ENCODE data around the gene CCT6B.
"Not testable (repeated sequence)": the region's sequence is repeated elsewhere in the genome, so short reads cannot be mapped to it uniquely, and the experiment has no call there.

Gene CCT6B

GRCh38 chr17:35001549-35001948, 40.3 kb upstream of the CCT6B start:
- Histone ChIP-seq H3K4me3 (ENCODE audit: low read length, poor library complexity, severe bottlenecking) (no peak overlapping the region), H3K36me3 (ENCODE audit: insufficient read depth, low read length) (peaks cover 70% of the 10 kb centered on the region; the same call in 1 of the 2 replicates), H3K79me2 (ENCODE audit: insufficient read depth, low read length) (no peaks in the 10 kb centered on the region), H3K9ac (ENCODE audit: low read depth, low read length, poor library complexity, severe bottlenecking) (no peak overlapping the region), H3K9me3 (ENCODE audit: insufficient read depth, low read depth, low read length) (no peaks in the 10 kb centered on the region), H3K4me2 (ENCODE audit: low read depth, low read length, poor library complexity, severe bottlenecking) (no peak overlapping the region), H3K9me2 (replicated peaks; ENCODE audit: low read depth, low read length) (no peaks in the 10 kb centered on the region), H3K27me3 (ENCODE audit: insufficient read depth, low read length, poor library complexity, severe bottlenecking) (no peaks in the 10 kb centered on the region), H3K4me1 (ENCODE audit: insufficient read depth, low read length, poor library complexity, severe bottlenecking) (no peaks in the 10 kb centered on the region), H3F3A (ENCODE audit: low read depth) (no peaks in the 10 kb centered on the region), H4K20me1 (ENCODE audit: insufficient read depth, low read length, poor library complexity, severe bottlenecking) (no peaks in the 10 kb centered on the region), H2AFZ (ENCODE audit: low read length) (no peak overlapping the region)
- TF ChIP-seq EZH2phosphoT487 (IDR thresholded peaks at IDR 0.05; ENCODE audit: borderline replicate concordance) (no peak), CTCF (conservative IDR thresholded peaks at IDR 0.05; ENCODE audit: low read length) (no peak)

GRCh38 chr17:35000965-35001364, 39.7 kb upstream of the CCT6B start:
- H3F3A ChIP-seq (ENCODE audit: low read depth); H3K27me3 ChIP-seq (ENCODE audit: insufficient read depth, low read length, poor library complexity, severe bottlenecking); H3K4me3 ChIP-seq (ENCODE audit: low read length, poor library complexity, severe bottlenecking); H3K9me3 ChIP-seq (ENCODE audit: insufficient read depth, low read depth, low read length); H3K4me2 ChIP-seq (ENCODE audit: low read depth, low read length, poor library complexity, severe bottlenecking); H3K79me2 ChIP-seq (ENCODE audit: insufficient read depth, low read length); H3K4me1 ChIP-seq (ENCODE audit: insufficient read depth, low read length, poor library complexity, severe bottlenecking); H2AFZ ChIP-seq (ENCODE audit: low read length); H3K9ac ChIP-seq (ENCODE audit: low read depth, low read length, poor library complexity, severe bottlenecking); H3K9me2 ChIP-seq (replicated peaks; ENCODE audit: low read depth, low read length); H4K20me1 ChIP-seq (ENCODE audit: insufficient read depth, low read length, poor library complexity, severe bottlenecking): not testable (repeated sequence)
- H3K36me3 ChIP-seq (ENCODE audit: insufficient read depth, low read length), result peaks cover 71% of the 10 kb centered on the region; the same call in 1 of the 2 replicates

- Histone ChIP-seq H3F3A (ENCODE audit: low read depth) (no peaks in the 10 kb centered on the region), H3K9me2 (replicated peaks; ENCODE audit: low read depth, low read length) (no peaks in the 10 kb centered on the region), H3K9me3 (ENCODE audit: insufficient read depth, low read depth, low read length) (no peaks in the 10 kb centered on the region), H4K20me1 (ENCODE audit: insufficient read depth, low read length, poor library complexity, severe bottlenecking) (no peaks in the 10 kb centered on the region), H3K27me3 (ENCODE audit: insufficient read depth, low read length, poor library complexity, severe bottlenecking) (no peaks in the 10 kb centered on the region), H3K4me1 (ENCODE audit: insufficient read depth, low read length, poor library complexity, severe bottlenecking) (no peaks in the 10 kb centered on the region), H3K4me3 (ENCODE audit: low read length, poor library complexity, severe bottlenecking) (no peak overlapping the region), H3K4me2 (ENCODE audit: low read depth, low read length, poor library complexity, severe bottlenecking) (no peak overlapping the region), H3K9ac (ENCODE audit: low read depth, low read length, poor library complexity, severe bottlenecking) (no peak overlapping the region), H2AFZ (ENCODE audit: low read length) (no peak overlapping the region), H3K79me2 (ENCODE audit: insufficient read depth, low read length) (no peaks in the 10 kb centered on the region), H3K36me3 (ENCODE audit: insufficient read depth, low read length) (peaks cover 86% of the 10 kb centered on the region; the same call in 1 of the 2 replicates)
- TF ChIP-seq CTCF (conservative IDR thresholded peaks at IDR 0.05; ENCODE audit: low read length) (no peak), EZH2phosphoT487 (IDR thresholded peaks at IDR 0.05; ENCODE audit: borderline replicate concordance) (no peak)
Measured at GRCh38 chr17:34999456-34999855, 38.2 kb upstream of the CCT6B start.

GRCh38 chr17:34998205-34998604, 36.9 kb upstream of the CCT6B start:
- no peaks in the 10 kb centered on the region for H3K9me3 ChIP-seq (ENCODE audit: insufficient read depth, low read depth, low read length)
- H3K27me3 ChIP-seq (ENCODE audit: insufficient read depth, low read length, poor library complexity, severe bottlenecking), result no peaks in the 10 kb centered on the region
- no peak overlapping the region for H3K9ac ChIP-seq (ENCODE audit: low read depth, low read length, poor library complexity, severe bottlenecking)
- no peaks in the 10 kb centered on the region for H3K9me2 ChIP-seq (replicated peaks; ENCODE audit: low read depth, low read length)
- no peak overlapping the region for H3K4me2 ChIP-seq (ENCODE audit: low read depth, low read length, poor library complexity, severe bottlenecking)
- peaks cover 90% of the 10 kb centered on the region; the same call in 1 of the 2 replicates for H3K36me3 ChIP-seq (ENCODE audit: insufficient read depth, low read length)
- H4K20me1 ChIP-seq (ENCODE audit: insufficient read depth, low read length, poor library complexity, severe bottlenecking), result no peaks in the 10 kb centered on the region
- TF ChIP-seq EZH2phosphoT487 (IDR thresholded peaks at IDR 0.05; ENCODE audit: borderline replicate concordance) (no peak), CTCF (conservative IDR thresholded peaks at IDR 0.05; ENCODE audit: low read length) (peak; percentile 88)
- H3F3A ChIP-seq (ENCODE audit: low read depth), result no peaks in the 10 kb centered on the region
- H3K4me3 ChIP-seq (ENCODE audit: low read length, poor library complexity, severe bottlenecking), result no peak overlapping the region
- no peak overlapping the region for H2AFZ ChIP-seq (ENCODE audit: low read length)
- no peaks in the 10 kb centered on the region for H3K79me2 ChIP-seq (ENCODE audit: insufficient read depth, low read length)
- peaks cover 2% of the 10 kb centered on the region for H3K4me1 ChIP-seq (ENCODE audit: insufficient read depth, low read length, poor library complexity, severe bottlenecking)
